Measurements from ENCODE around the gene DGKD.

Gene DGKD

GRCh38 chr2:233423552-233423860 is 69.2 kb downstream of the DGKD start:
- Mint-ChIP-seq H3K27ac (peak overlapping the region; percentile 74), H3K9me3 (peaks cover 8% of the 10 kb centered on the region), H3K36me3 (ENCODE audit: low read depth) (peaks cover 64% of the 10 kb centered on the region), H3K4me3 (no peak overlapping the region), H3K27me3 (no peaks in the 10 kb centered on the region), H3K4me1 (ENCODE audit: low read depth) (peaks cover 95% of the 10 kb centered on the region)

- Mint-ChIP-seq H3K4me3 (no peak overlapping the region), H3K27ac (no peak overlapping the region), H3K27me3 (no peaks in the 10 kb centered on the region), H3K4me1 (ENCODE audit: low read depth) (peaks cover 95% of the 10 kb centered on the region), H3K36me3 (ENCODE audit: low read depth) (peaks cover 64% of the 10 kb centered on the region), H3K9me3 (peaks cover 8% of the 10 kb centered on the region)
Measured at GRCh38 chr2:233424154-233424951, 70.1 kb downstream of the DGKD start.

- Mint-ChIP-seq H3K9me3 (peaks cover 8% of the 10 kb centered on the region), H3K27ac (peak overlapping the region; percentile 38), H3K4me1 (ENCODE audit: low read depth) (peaks cover 84% of the 10 kb centered on the region), H3K4me3 (peak overlapping the region; percentile 0), H3K36me3 (ENCODE audit: low read depth) (peaks cover 52% of the 10 kb centered on the region), H3K27me3 (no peaks in the 10 kb centered on the region)
Measured at GRCh38 chr2:233426619-233427342, 72.5 kb downstream of the DGKD start.

GRCh38 chr2:233428008-233428407 is 73.7 kb downstream of the DGKD start:
- H3K4me1 Mint-ChIP-seq (ENCODE audit: low read depth), result peaks cover 73% of the 10 kb centered on the region
- H3K27ac Mint-ChIP-seq, result peak overlapping the region; percentile 27
- no peaks in the 10 kb centered on the region for H3K27me3 Mint-ChIP-seq
- peaks cover 43% of the 10 kb centered on the region for H3K36me3 Mint-ChIP-seq (ENCODE audit: low read depth)
- H3K4me3 Mint-ChIP-seq, result no peak overlapping the region
- H3K9me3 Mint-ChIP-seq, result peaks cover 8% of the 10 kb centered on the region

GRCh38 chr2:233428438-233428837 is 74.1 kb downstream of the DGKD start:
- Mint-ChIP-seq H3K9me3 (peaks cover 8% of the 10 kb centered on the region), H3K27ac (no peak overlapping the region), H3K27me3 (no peaks in the 10 kb centered on the region), H3K4me3 (no peak overlapping the region), H3K4me1 (ENCODE audit: low read depth) (peaks cover 69% of the 10 kb centered on the region), H3K36me3 (ENCODE audit: low read depth) (peaks cover 38% of the 10 kb centered on the region)

- no peak overlapping the region for H3K27ac Mint-ChIP-seq
- peaks cover 8% of the 10 kb centered on the region for H3K9me3 Mint-ChIP-seq
- H3K4me3 Mint-ChIP-seq, result no peak overlapping the region
- no peaks in the 10 kb centered on the region for H3K27me3 Mint-ChIP-seq
- H3K4me1 Mint-ChIP-seq (ENCODE audit: low read depth), result peaks cover 64% of the 10 kb centered on the region
- H3K36me3 Mint-ChIP-seq (ENCODE audit: low read depth), result peaks cover 35% of the 10 kb centered on the region
Measured at GRCh38 chr2:233429175-233429897, 75.0 kb downstream of the DGKD start.

GRCh38 chr2:233430081-233430480 is 75.8 kb downstream of the DGKD start:
- H3K4me3 Mint-ChIP-seq, result no peak overlapping the region
- peaks cover 8% of the 10 kb centered on the region for H3K9me3 Mint-ChIP-seq
- no peaks in the 10 kb centered on the region for H3K27me3 Mint-ChIP-seq
- peaks cover 37% of the 10 kb centered on the region for H3K36me3 Mint-ChIP-seq (ENCODE audit: low read depth)
- peaks cover 66% of the 10 kb centered on the region for H3K4me1 Mint-ChIP-seq (ENCODE audit: low read depth)
- H3K27ac Mint-ChIP-seq, result peak overlapping the region; percentile 9

GRCh38 chr2:233430651-233431050 is 76.4 kb downstream of the DGKD start:
- Mint-ChIP-seq H3K27ac (no peak overlapping the region), H3K27me3 (no peaks in the 10 kb centered on the region), H3K4me3 (no peak overlapping the region), H3K36me3 (ENCODE audit: low read depth) (peaks cover 34% of the 10 kb centered on the region), H3K4me1 (ENCODE audit: low read depth) (peaks cover 63% of the 10 kb centered on the region), H3K9me3 (peaks cover 6% of the 10 kb centered on the region)

GRCh38 chr2:233433029-233433428 is 78.7 kb downstream of the DGKD start:
- H3K27me3 Mint-ChIP-seq, result no peaks in the 10 kb centered on the region
- no peak overlapping the region for H3K27ac Mint-ChIP-seq
- H3K4me1 Mint-ChIP-seq (ENCODE audit: low read depth), result peaks cover 44% of the 10 kb centered on the region
- H3K9me3 Mint-ChIP-seq, result no peaks in the 10 kb centered on the region
- no peak overlapping the region for H3K4me3 Mint-ChIP-seq
- peaks cover 23% of the 10 kb centered on the region for H3K36me3 Mint-ChIP-seq (ENCODE audit: low read depth)

GRCh38 chr2:233433794-233434193 is 79.5 kb downstream of the DGKD start:
- no peak overlapping the region for H3K4me3 Mint-ChIP-seq
- no peak overlapping the region for H3K27ac Mint-ChIP-seq

GRCh38 chr2:233434666-233435330 is 80.5 kb downstream of the DGKD start:
- Mint-ChIP-seq H3K36me3 (ENCODE audit: low read depth) (peaks cover 30% of the 10 kb centered on the region), H3K9me3 (no peaks in the 10 kb centered on the region), H3K27ac (peak overlapping the region; percentile 45), H3K4me3 (no peak overlapping the region), H3K4me1 (ENCODE audit: low read depth) (peaks cover 27% of the 10 kb centered on the region), H3K27me3 (no peaks in the 10 kb centered on the region)

More at GRCh38 chr2:233433794-233434193, 79.5 kb downstream of the DGKD start:
- Mint-ChIP-seq H3K9me3 (no peaks in the 10 kb centered on the region), H3K4me1 (ENCODE audit: low read depth) (peaks cover 36% of the 10 kb centered on the region), H3K36me3 (ENCODE audit: low read depth) (peaks cover 25% of the 10 kb centered on the region), H3K27me3 (no peaks in the 10 kb centered on the region)

- Mint-ChIP-seq H3K27me3 (no peaks in the 10 kb centered on the region), H3K27ac (no peak overlapping the region), H3K4me1 (ENCODE audit: low read depth) (peaks cover 22% of the 10 kb centered on the region), H3K9me3 (no peaks in the 10 kb centered on the region), H3K36me3 (ENCODE audit: low read depth) (peaks cover 33% of the 10 kb centered on the region), H3K4me3 (no peak overlapping the region)
Measured at GRCh38 chr2:233435436-233436190, 81.3 kb downstream of the DGKD start.

GRCh38 chr2:233436191-233436581 is 81.9 kb downstream of the DGKD start:
- H3K9me3 Mint-ChIP-seq, result no peaks in the 10 kb centered on the region
- no peak overlapping the region for H3K4me3 Mint-ChIP-seq
- H3K27me3 Mint-ChIP-seq, result no peaks in the 10 kb centered on the region
- H3K4me1 Mint-ChIP-seq (ENCODE audit: low read depth), result peaks cover 26% of the 10 kb centered on the region
- peaks cover 38% of the 10 kb centered on the region for H3K36me3 Mint-ChIP-seq (ENCODE audit: low read depth)
- no peak overlapping the region for H3K27ac Mint-ChIP-seq

All from stimulated activated naive CD8-positive, alpha-beta T cell treated with anti-CD3 and anti-CD28 coated beads, Interleukin-15, Interleukin-2, amounts not matched to agents 100 ng/mL and 50 ng/mL, for 24 hours (primary cell).